GM21786 (cell line): Measurements from ENCODE around the gene POLR3A.

Experiments
- ATAC-seq: cut with Tn5 transposase; IDR thresholded peaks from one replicate; pipeline ENCODE4 v1.9.1; 2021; ENCODE audit not compliant: unreplicated experiment

POLR3A gene

GRCh38 chr10:77922055-77922454, 107.3 kb downstream of the POLR3A start:
- no peak for ATAC-seq

- no peak for ATAC-seq
Observed at GRCh38 chr10:77921395-77921794, 107.9 kb downstream of the POLR3A start.

- no peak for ATAC-seq
Observed at GRCh38 chr10:77920495-77920894, 108.8 kb downstream of the POLR3A start.

GRCh38 chr10:77919713-77920108, 109.6 kb downstream of the POLR3A start:
- no peak for ATAC-seq
